Activated naive CD4-positive, alpha-beta T cell treated with anti-CD3 and anti-CD28 coated beads for 36 hours (primary cell): Measurements from ENCODE around the gene THSD4. TPM values are rescaled to one million over a fixed set of nuclear protein-coding genes. Genes with fewer than 3 reads are reported as not detected.

Experiments
- CTCF ChIA-PET: fragments of 350-600 bp; sonication (Branson Sonifier 250); formaldehyde crosslinking; loops from one replicate; lab custom pipeline; 2021; ENCODE audit warnings: antibody characterized with exemption; lab: Charles Lee
- DNase-seq: peaks from one replicate; pipeline ENCODE4 v3.0.0-alpha.2; 2020
- H3K27ac Mint-ChIP-seq: one replicate; pipeline ENCODE4 v1.8.0; 2021; ENCODE audit warnings: mild to moderate bottlenecking, mixed read lengths
- H3K27me3 Mint-ChIP-seq: one replicate; pipeline ENCODE4 v1.8.0; 2021; ENCODE audit warnings: low read depth, mixed read lengths
- H3K36me3 Mint-ChIP-seq: one replicate; pipeline ENCODE4 v1.8.0; 2021; ENCODE audit warnings: low read depth, mixed read lengths
- H3K4me1 Mint-ChIP-seq: one replicate; pipeline ENCODE4 v1.8.0; 2021; ENCODE audit warnings: low read depth, mixed read lengths
- H3K4me3 Mint-ChIP-seq: one replicate; pipeline ENCODE4 v1.8.0; 2021; ENCODE audit warnings: mild to moderate bottlenecking, moderate library complexity, mixed read lengths
- H3K9me3 Mint-ChIP-seq: one replicate; pipeline ENCODE4 v1.8.0; 2021; ENCODE audit warnings: mixed read lengths
- intact Hi-C: fragments of 100-400 bp; cut with micrococcal nuclease; formaldehyde crosslinking; loops from one replicate; pipeline ENCODE4 v1.15.1; 2023
- total RNA-seq, 2 experiments: library from RNA; stranded (reverse); gene quantifications; one replicate each; pipeline ENCODE4 v1.2.3, GENCODE V29; 2021

The THSD4 gene
- total RNA-seq, 2 experiments from 2014 or later = not detected

- intact Hi-C loops = no loop called here
- CTCF ChIA-PET = no interaction called here
- Mint-ChIP-seq H3K9me3 (no peaks in the 10 kb centered on the region), H3K36me3 (no peaks in the 10 kb centered on the region), H3K4me3 (no peak overlapping the region), H3K27me3 (peaks cover 10% of the 10 kb centered on the region), H3K27ac (no peak overlapping the region), H3K4me1 (no peaks in the 10 kb centered on the region)
- DNase-seq = no peak
Measured at GRCh38 chr15:71547011-71547410, 431.7 kb downstream of the THSD4 start.

GRCh38 chr15:71548401-71548807, 433.1 kb downstream of the THSD4 start:
- H3K4me1 Mint-ChIP-seq = no peaks in the 10 kb centered on the region
- CTCF ChIA-PET = no interaction called here
- H3K4me3 Mint-ChIP-seq = no peak overlapping the region
- peaks cover 10% of the 10 kb centered on the region for H3K27me3 Mint-ChIP-seq
- DNase-seq = no peak
- no peak overlapping the region for H3K27ac Mint-ChIP-seq
- intact Hi-C loops = no loop called here
- no peaks in the 10 kb centered on the region for H3K36me3 Mint-ChIP-seq
- no peaks in the 10 kb centered on the region for H3K9me3 Mint-ChIP-seq

- no peak overlapping the region for H3K4me3 Mint-ChIP-seq
- H3K27ac Mint-ChIP-seq = no peak overlapping the region
- intact Hi-C loops = no loop called here
- peaks cover 10% of the 10 kb centered on the region for H3K27me3 Mint-ChIP-seq
- DNase-seq = no peak
- no peaks in the 10 kb centered on the region for H3K36me3 Mint-ChIP-seq
- H3K9me3 Mint-ChIP-seq = no peaks in the 10 kb centered on the region
- H3K4me1 Mint-ChIP-seq = no peaks in the 10 kb centered on the region
- CTCF ChIA-PET = no interaction called here
Measured at GRCh38 chr15:71549091-71549490, 433.8 kb downstream of the THSD4 start.

DNA sequence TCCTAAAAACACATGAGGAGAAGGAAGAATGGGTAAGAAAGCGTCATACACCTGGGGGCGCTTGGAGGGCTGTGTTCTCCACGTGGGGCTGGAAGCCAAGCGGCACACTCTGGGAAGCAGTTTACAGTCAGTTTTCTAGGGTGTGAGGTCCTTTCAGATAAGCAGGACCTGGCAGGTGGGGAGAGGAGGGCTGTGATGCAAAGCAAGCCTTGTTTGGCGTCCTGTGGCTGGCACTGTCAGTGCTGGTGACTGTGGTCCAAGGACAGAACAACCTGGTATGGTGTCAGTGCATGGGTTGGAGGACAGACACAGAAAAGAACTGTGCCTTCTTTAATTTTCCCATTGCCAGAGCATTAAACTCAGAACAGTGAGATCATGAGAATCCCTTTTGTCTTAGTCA, 434.4 kb downstream of the THSD4 start:
- Mint-ChIP-seq H3K9me3 (no peaks in the 10 kb centered on the region), H3K27ac (no peak overlapping the region), H3K4me3 (no peak overlapping the region), H3K4me1 (no peaks in the 10 kb centered on the region), H3K27me3 (peaks cover 10% of the 10 kb centered on the region), H3K36me3 (no peaks in the 10 kb centered on the region)
- no peak for DNase-seq
- CTCF ChIA-PET = no interaction called here
- intact Hi-C loops = no loop called here

DNA sequence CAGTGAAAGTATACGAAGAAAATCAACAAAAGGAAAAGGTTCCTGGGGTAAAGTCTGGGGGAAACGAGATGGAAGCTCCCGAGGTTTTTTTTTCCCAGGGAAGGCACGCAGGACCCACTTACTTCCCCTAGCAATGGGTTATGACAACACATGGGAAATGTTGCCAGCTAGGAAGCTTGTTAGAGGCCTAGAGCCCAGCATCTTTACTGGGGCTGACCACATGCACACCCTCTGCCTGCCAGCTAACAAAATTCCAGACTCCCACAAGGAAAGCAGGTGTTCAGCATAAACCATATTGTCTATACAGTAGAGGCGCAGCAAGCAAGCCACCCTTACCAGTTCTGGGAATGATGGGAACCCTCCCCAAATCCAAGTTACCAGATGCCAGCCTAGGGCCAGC, 436.3 kb downstream of the THSD4 start:
- no peak for DNase-seq
- Mint-ChIP-seq H3K27ac (no peak overlapping the region), H3K4me3 (no peak overlapping the region), H3K4me1 (no peaks in the 10 kb centered on the region), H3K36me3 (no peaks in the 10 kb centered on the region), H3K9me3 (no peaks in the 10 kb centered on the region), H3K27me3 (peaks cover 10% of the 10 kb centered on the region)
- CTCF ChIA-PET = no interaction called here
- intact Hi-C loops = no loop called here

DNA sequence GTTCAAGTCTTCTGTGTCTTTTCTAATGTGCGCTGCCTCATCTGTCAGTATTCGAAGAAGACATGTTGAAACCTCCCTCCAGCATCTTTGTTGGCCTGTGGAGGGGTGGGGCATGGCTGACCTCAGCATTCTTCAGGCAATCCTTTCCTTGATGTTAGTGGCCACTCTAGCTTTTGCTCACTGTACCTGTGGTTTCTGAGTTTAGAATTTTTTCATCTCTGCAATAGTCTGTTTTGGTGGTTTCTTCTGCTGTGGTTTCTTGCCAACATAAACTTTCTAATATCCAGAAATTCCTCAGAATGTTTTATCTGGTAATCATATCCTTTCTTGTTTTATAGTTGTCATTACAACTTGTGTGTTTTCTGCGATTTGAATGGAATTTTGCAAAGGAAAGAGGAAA, 443.8 kb downstream of the THSD4 start:
- intact Hi-C loops = no loop called here
- Mint-ChIP-seq H3K4me1 (no peaks in the 10 kb centered on the region), H3K4me3 (no peak overlapping the region), H3K27me3 (peaks cover 17% of the 10 kb centered on the region), H3K27ac (no peak overlapping the region), H3K36me3 (no peaks in the 10 kb centered on the region), H3K9me3 (no peaks in the 10 kb centered on the region)
- CTCF ChIA-PET = no interaction called here
- DNase-seq = no peak

- CTCF ChIA-PET = no interaction called here
Measured at GRCh38 chr15:71559616-71560015, 444.3 kb downstream of the THSD4 start.

GRCh38 chr15:71562251-71562650, 447.0 kb downstream of the THSD4 start:
- H3K4me1 Mint-ChIP-seq = no peaks in the 10 kb centered on the region
- no peaks in the 10 kb centered on the region for H3K36me3 Mint-ChIP-seq
- CTCF ChIA-PET = interaction anchor here (1.0 kb wide), 1 partner anchor 12 kb away, joined by 3 read pairs; no protein-coding TSS in a partner anchor
- intact Hi-C loops = no loop called here
- no peaks in the 10 kb centered on the region for H3K9me3 Mint-ChIP-seq
- H3K4me3 Mint-ChIP-seq = no peak overlapping the region
- no peak overlapping the region for H3K27ac Mint-ChIP-seq
- peaks cover 17% of the 10 kb centered on the region for H3K27me3 Mint-ChIP-seq
- DNase-seq = no peak

More at GRCh38 chr15:71559616-71560015, 444.3 kb downstream of the THSD4 start:
- intact Hi-C loops = no loop called here
- no peaks in the 10 kb centered on the region for H3K9me3 Mint-ChIP-seq
- H3K27ac Mint-ChIP-seq = no peak overlapping the region
- H3K36me3 Mint-ChIP-seq = no peaks in the 10 kb centered on the region
- no peak overlapping the region for H3K4me3 Mint-ChIP-seq
- no peaks in the 10 kb centered on the region for H3K4me1 Mint-ChIP-seq
- no peak for DNase-seq
- H3K27me3 Mint-ChIP-seq = peaks cover 17% of the 10 kb centered on the region

DNA sequence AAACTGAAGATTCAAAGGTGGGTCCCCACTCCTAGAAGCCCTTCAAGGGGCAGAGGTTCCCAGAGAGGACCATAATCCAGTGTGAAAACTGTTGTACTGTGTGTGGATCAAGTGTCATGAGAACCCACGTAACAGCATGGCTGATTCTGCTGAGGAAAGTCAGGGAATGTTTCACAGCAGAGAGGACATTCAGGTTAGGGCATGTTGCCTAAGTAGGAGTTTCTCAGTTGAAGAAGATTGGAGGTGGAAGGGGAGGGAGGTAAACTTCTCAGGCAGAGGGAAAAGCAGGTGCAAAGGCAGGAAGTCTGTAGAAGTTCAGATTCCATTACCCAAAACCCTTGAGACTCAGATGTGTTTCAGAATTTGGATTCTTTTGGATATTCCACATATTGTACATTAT, 448.9 kb downstream of the THSD4 start:
- CTCF ChIA-PET = no interaction called here
- no peaks in the 10 kb centered on the region for H3K9me3 Mint-ChIP-seq
- H3K27ac Mint-ChIP-seq = no peak overlapping the region
- DNase-seq = no peak
- no peak overlapping the region for H3K4me3 Mint-ChIP-seq
- intact Hi-C loops = no loop called here
- no peaks in the 10 kb centered on the region for H3K4me1 Mint-ChIP-seq
- H3K36me3 Mint-ChIP-seq = no peaks in the 10 kb centered on the region
- peaks cover 17% of the 10 kb centered on the region for H3K27me3 Mint-ChIP-seq

- no peak overlapping the region for H3K27ac Mint-ChIP-seq
- H3K27me3 Mint-ChIP-seq = peaks cover 14% of the 10 kb centered on the region
- CTCF ChIA-PET = no interaction called here
- intact Hi-C loops = no loop called here
- H3K36me3 Mint-ChIP-seq = no peaks in the 10 kb centered on the region
- H3K4me3 Mint-ChIP-seq = no peak overlapping the region
- no peaks in the 10 kb centered on the region for H3K4me1 Mint-ChIP-seq
- no peak for DNase-seq
- no peaks in the 10 kb centered on the region for H3K9me3 Mint-ChIP-seq
Measured at GRCh38 chr15:71565006-71565405, 449.7 kb downstream of the THSD4 start.

DNA sequence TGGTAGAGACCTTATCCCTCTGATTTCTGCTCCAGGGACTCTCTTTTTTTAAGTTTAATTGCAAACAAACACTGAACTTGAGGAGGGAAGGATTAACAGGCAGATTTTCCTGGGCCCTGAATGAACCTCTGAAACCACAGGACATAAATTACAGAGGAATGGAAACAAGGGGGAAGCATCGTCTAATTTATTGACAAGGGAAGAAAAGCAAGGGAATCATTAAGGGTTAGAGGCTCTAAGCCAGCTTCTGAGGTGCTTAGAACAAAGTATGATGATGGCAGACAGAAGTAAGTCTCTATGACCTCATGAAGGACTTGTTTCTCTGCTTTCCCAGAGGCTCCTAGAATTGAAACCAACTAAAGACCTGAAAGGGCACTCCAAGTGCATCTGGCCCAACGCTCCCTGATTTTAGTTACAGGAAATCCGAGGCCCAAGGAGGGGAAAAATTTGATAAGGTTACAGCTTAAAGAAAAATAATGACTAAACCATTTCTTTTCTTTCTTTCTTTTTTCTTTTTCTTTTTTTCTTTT, 450.4 kb downstream of the THSD4 start:
- no peak overlapping the region for H3K27ac Mint-ChIP-seq
- H3K36me3 Mint-ChIP-seq = no peaks in the 10 kb centered on the region
- H3K4me1 Mint-ChIP-seq = no peaks in the 10 kb centered on the region
- intact Hi-C loops = no loop called here
- no peak for DNase-seq
- no peaks in the 10 kb centered on the region for H3K9me3 Mint-ChIP-seq
- no peak overlapping the region for H3K4me3 Mint-ChIP-seq
- CTCF ChIA-PET = no interaction called here
- H3K27me3 Mint-ChIP-seq = peaks cover 18% of the 10 kb centered on the region

GRCh38 chr15:71566226-71566625, 451.0 kb downstream of the THSD4 start:
- no peak for DNase-seq
- Mint-ChIP-seq H3K36me3 (no peaks in the 10 kb centered on the region), H3K27ac (no peak overlapping the region), H3K4me1 (no peaks in the 10 kb centered on the region), H3K9me3 (no peaks in the 10 kb centered on the region), H3K4me3 (no peak overlapping the region), H3K27me3 (peaks cover 17% of the 10 kb centered on the region)
- CTCF ChIA-PET = no interaction called here
- intact Hi-C loops = no loop called here

- no peaks in the 10 kb centered on the region for H3K9me3 Mint-ChIP-seq
- intact Hi-C loops = no loop called here
Measured at GRCh38 chr15:71567173-71567572, 451.9 kb downstream of the THSD4 start.

More at GRCh38 chr15:71567173-71567572, 451.9 kb downstream of the THSD4 start:
- CTCF ChIA-PET = no interaction called here
- DNase-seq = no peak
- peaks cover 15% of the 10 kb centered on the region for H3K27me3 Mint-ChIP-seq
- no peaks in the 10 kb centered on the region for H3K36me3 Mint-ChIP-seq
- H3K4me3 Mint-ChIP-seq = no peak overlapping the region
- no peaks in the 10 kb centered on the region for H3K4me1 Mint-ChIP-seq
- H3K27ac Mint-ChIP-seq = no peak overlapping the region
